SU-DHL-6 (cell line): Measurements from ENCODE around the gene NIM1K.
"Not testable (repeated sequence)": the region's sequence is repeated elsewhere in the genome, so short reads cannot be mapped to it uniquely, and the experiment has no call there.

Experiments used
- EZH2phosphoT487 ChIP-seq: fragments of 200-600 bp; sonication (generic), shearing (Covaris generic); conservative IDR thresholded peaks from 2 replicates; pipeline ENCODE4 v1.6.1; 2018; ENCODE audit warnings: mild to moderate bottlenecking, antibody characterized with exemption, low read length, moderate library complexity, mixed read lengths
- TF ChIP-seq, protein P1 (sequence below): fragments of 200-600 bp; sonication (generic); IDR thresholded peaks from one replicate; pipeline ENCODE4 v1.5.1; 2017; ENCODE audit warnings: antibody characterized with exemption, mild to moderate bottlenecking, low read length, moderate library complexity; ENCODE audit not compliant: insufficient read depth, poor library complexity, severe bottlenecking

DNA sequence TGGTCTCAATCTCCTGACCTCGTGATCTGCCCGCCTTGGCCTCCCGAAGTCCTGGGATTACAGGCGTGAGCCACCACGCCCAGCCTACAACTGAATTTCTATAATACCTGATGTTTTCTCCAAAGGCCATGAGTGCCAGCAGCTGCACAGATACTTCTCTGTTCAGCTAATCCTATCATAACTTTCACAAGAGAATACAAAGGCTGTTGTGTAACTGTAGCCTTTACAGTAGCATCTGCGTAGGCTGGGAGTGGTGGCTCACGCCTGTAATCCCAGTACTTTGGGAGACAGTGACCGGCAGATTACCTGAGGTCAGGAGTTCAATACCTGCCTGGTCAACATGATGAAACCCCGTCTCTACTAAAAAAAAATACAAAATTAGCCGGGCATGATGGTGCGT is 8.9 kb upstream of the NIM1K start:
- TF ChIP-seq, protein P1, sequence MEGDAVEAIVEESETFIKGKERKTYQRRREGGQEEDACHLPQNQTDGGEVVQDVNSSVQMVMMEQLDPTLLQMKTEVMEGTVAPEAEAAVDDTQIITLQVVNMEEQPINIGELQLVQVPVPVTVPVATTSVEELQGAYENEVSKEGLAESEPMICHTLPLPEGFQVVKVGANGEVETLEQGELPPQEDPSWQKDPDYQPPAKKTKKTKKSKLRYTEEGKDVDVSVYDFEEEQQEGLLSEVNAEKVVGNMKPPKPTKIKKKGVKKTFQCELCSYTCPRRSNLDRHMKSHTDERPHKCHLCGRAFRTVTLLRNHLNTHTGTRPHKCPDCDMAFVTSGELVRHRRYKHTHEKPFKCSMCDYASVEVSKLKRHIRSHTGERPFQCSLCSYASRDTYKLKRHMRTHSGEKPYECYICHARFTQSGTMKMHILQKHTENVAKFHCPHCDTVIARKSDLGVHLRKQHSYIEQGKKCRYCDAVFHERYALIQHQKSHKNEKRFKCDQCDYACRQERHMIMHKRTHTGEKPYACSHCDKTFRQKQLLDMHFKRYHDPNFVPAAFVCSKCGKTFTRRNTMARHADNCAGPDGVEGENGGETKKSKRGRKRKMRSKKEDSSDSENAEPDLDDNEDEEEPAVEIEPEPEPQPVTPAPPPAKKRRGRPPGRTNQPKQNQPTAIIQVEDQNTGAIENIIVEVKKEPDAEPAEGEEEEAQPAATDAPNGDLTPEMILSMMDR, result not testable (repeated sequence)
- TF ChIP-seq EZH2phosphoT487, result not testable (repeated sequence)
